K562 (cell line): ENCODE data around the gene HOXB5. TPM values are rescaled to one million over a fixed set of nuclear protein-coding genes. Genes with fewer than 3 reads are reported as not detected.

Source experiments
- CBX2 ChIP-seq: fragments of 200-600 bp; sonication (generic); IDR thresholded peaks from one replicate; pipeline ENCODE4 v1.6.1; 2012; ENCODE audit warnings: mild to moderate bottlenecking, low read length, inconsistent platforms; ENCODE audit not compliant: insufficient read depth, poor library complexity, severe bottlenecking
- CEBPB ChIP-seq: fragments of 450-650 bp; IDR thresholded peaks from 2 replicates; pipeline ENCODE4 v1.6.1; 2016; ENCODE audit warnings: missing genetic modification characterization, missing compliant biosample characterization
- CHCHD3 ChIP-seq: fragments of 250-450 bp; sonication (Bioruptor Pico); IDR thresholded peaks from 2 replicates; pipeline ENCODE4 v2.1.2; 2022; ENCODE audit warnings: mild to moderate bottlenecking
- CTBP1 ChIP-seq: fragments of 450-650 bp; IDR thresholded peaks from 2 replicates; pipeline ENCODE4 v1.6.1; 2016; ENCODE audit warnings: borderline replicate concordance
- E2F3 ChIP-seq: fragments of 250-450 bp; sonication (Bioruptor Pico); IDR thresholded peaks from 2 replicates; pipeline ENCODE4 v1.4.0; 2020; ENCODE audit warnings: mild to moderate bottlenecking
- ETV5 ChIP-seq: sonication (generic); formaldehyde crosslinking; IDR thresholded peaks from 2 replicates; pipeline ENCODE4 v1.4.0; 2020; ENCODE audit warnings: low read depth, mild to moderate bottlenecking, missing genetic modification reagents
- GTF2F1 ChIP-seq: IDR thresholded peaks from 2 replicates; pipeline ENCODE4 v1.6.1; 2011; ENCODE audit warnings: low read depth, low read length, improper control_type of control experiment
- KDM2B ChIP-seq: fragments of 250-450 bp; sonication (Bioruptor Pico); IDR thresholded peaks from 2 replicates; pipeline ENCODE4 v1.8.0; 2021; ENCODE audit warnings: mild to moderate bottlenecking, moderate library complexity
- MBD1 ChIP-seq: fragments of 250-450 bp; sonication (Bioruptor Pico); IDR thresholded peaks from 2 replicates; pipeline ENCODE4 v1.8.0; 2022; ENCODE audit warnings: inconsistent platforms
- MCM7 ChIP-seq, 2 experiments: fragments of 450-650 bp; IDR thresholded peaks; 2 replicates each; pipeline ENCODE4 v1.6.1; 2016 to 2018
- NFIC ChIP-seq: fragments of 450-650 bp; IDR thresholded peaks from 2 replicates; pipeline ENCODE4 v1.6.1; 2017; ENCODE audit warnings: mild to moderate bottlenecking, inconsistent platforms
- PHB ChIP-seq: fragments of 250-450 bp; sonication (Bioruptor Pico); IDR thresholded peaks from 2 replicates; pipeline ENCODE4 v1.5.0; 2021
- TCF15 ChIP-seq: fragments of 250-450 bp; sonication (Bioruptor Pico); IDR thresholded peaks from 2 replicates; pipeline ENCODE4 v1.8.0; 2022; ENCODE audit warnings: moderate library complexity, mild to moderate bottlenecking, inconsistent platforms
- ZNF24 ChIP-seq: fragments of 450-650 bp; IDR thresholded peaks from 2 replicates; pipeline ENCODE4 v1.6.1; 2016
- ZNF384 ChIP-seq: IDR thresholded peaks from 2 replicates; pipeline ENCODE4 v1.6.1; 2012; ENCODE audit warnings: low read depth, low read length, improper control_type of control experiment
- ZNF644 ChIP-seq: fragments of 200-800 bp; sonication (Bioruptor generic); IDR thresholded peaks from 2 replicates; pipeline ENCODE4 v1.6.1; 2016; ENCODE audit warnings: low read depth, missing genetic modification characterization, missing compliant biosample characterization
- polyA plus RNA-seq, 8 experiments: library from polyadenylated mRNA; depleted of rRNA in 4 of 8; stranded (reverse) in 5 of 8; unstranded in 3 of 8; fragments of >200 nt; fragmentation: Nextera tagmentation in 2 of 8; fragmentation: Illumina TruSeq in 1 of 8; extraction: Ambion mirVana in 2 of 8; extraction: Trizol in 1 of 8; gene quantifications; 2 replicates each; pipeline versions ENCODE4 v1.2.1 to v1.2.3, GENCODE V29; 2011 to 2014; ENCODE audit warnings: inconsistent platforms in 1 of 8, missing spikeins in 1 of 8
- total RNA-seq, 7 experiments: library from RNA; depleted of rRNA in 6 of 7; stranded (reverse); fragments of >200 nt in 6 of 7; fragmentation: Illumina TruSeq in 2 of 7; extraction: Trizol in 2 of 7; gene quantifications; 2 replicates each; pipeline versions ENCODE4 v1.2.1 to v1.2.3, GENCODE V29; 2011 to 2021; ENCODE audit warnings: low replicate concordance in 1 of 7

Gene HOXB5
- total and polyA plus RNA-seq, 9 of the 15 experiments (the other 6 are each of a cell fraction or from before 2014, with no cell fraction given) = 0.24 to 2.7 (median 0.65) TPM

- no peak for TF ChIP-seq MBD1 (CRISPR knock-in tag)
- no peak for TF ChIP-seq ZNF644 (tag)
- no peak for TF ChIP-seq CTBP1
- no peak for TF ChIP-seq TCF15 (CRISPR knock-in tag)
- TF ChIP-seq MCM7 (IDR thresholded peaks at IDR 0.05) = peak in 1 of 2 experiments; percentile 30; a peak in 1 of 4 replicates
- TF ChIP-seq GTF2F1 = no peak
- no peak for TF ChIP-seq NFIC
- TF ChIP-seq ETV5 = no peak
- no peak for TF ChIP-seq CBX2
- TF ChIP-seq CEBPB (tag) = no peak
- TF ChIP-seq CHCHD3 = no peak
- TF ChIP-seq PHB = no peak
- TF ChIP-seq E2F3 (CRISPR knock-in tag) = no peak
- TF ChIP-seq KDM2B = no peak
- no peak for TF ChIP-seq ZNF24
- TF ChIP-seq ZNF384 = no peak
- TF ChIP-seq, all 486 proteins: peak for 17
Observed at GRCh38 chr17:48543854-48544348, 49.7 kb downstream of the HOXB5 start (continued).
